ENCODE results near the gene GRIK4.

GRCh38 chr11:120903686-120904085 lies 392.1 kb downstream of the GRIK4 start:
- TF ChIP-seq, protein P1, sequence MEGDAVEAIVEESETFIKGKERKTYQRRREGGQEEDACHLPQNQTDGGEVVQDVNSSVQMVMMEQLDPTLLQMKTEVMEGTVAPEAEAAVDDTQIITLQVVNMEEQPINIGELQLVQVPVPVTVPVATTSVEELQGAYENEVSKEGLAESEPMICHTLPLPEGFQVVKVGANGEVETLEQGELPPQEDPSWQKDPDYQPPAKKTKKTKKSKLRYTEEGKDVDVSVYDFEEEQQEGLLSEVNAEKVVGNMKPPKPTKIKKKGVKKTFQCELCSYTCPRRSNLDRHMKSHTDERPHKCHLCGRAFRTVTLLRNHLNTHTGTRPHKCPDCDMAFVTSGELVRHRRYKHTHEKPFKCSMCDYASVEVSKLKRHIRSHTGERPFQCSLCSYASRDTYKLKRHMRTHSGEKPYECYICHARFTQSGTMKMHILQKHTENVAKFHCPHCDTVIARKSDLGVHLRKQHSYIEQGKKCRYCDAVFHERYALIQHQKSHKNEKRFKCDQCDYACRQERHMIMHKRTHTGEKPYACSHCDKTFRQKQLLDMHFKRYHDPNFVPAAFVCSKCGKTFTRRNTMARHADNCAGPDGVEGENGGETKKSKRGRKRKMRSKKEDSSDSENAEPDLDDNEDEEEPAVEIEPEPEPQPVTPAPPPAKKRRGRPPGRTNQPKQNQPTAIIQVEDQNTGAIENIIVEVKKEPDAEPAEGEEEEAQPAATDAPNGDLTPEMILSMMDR (conservative IDR thresholded peaks at IDR 0.05 in 1 of 2, IDR thresholded peaks at IDR 0.05 in 1 of 2; ENCODE audit: extremely low read depth in 1 of 2, insufficient read depth in 1 of 2, low read depth in 1 of 2, low read length in 2 of 2), result no peak
- TF ChIP-seq EZH2 (IDR thresholded peaks at IDR 0.05; ENCODE audit: borderline replicate concordance, low read length), result no peak

All from mammary epithelial cell (primary cell).